Common myeloid progenitor, CD34-positive (primary cell): ENCODE measurements around the gene RANBP3.

ENCODE experiments used
- CTCF ChIA-PET: fragments of 350-600 bp; sonication (Branson Sonifier 250); formaldehyde crosslinking; loops from one replicate; lab custom pipeline; 2021; ENCODE audit warnings: antibody characterized with exemption; lab: Charles Lee
- POLR2A ChIA-PET: fragments of 350-600 bp; sonication (Branson Sonifier 250); formaldehyde crosslinking; loops from one replicate; lab custom pipeline; 2021; ENCODE audit warnings: antibody characterized with exemption; lab: Charles Lee
- DNase-seq, 3 donors: peaks; one replicate each; pipeline versions ENCODE4 v3.0.0 to v3.0.0-alpha.2; 2013
- H3K27ac ChIP-seq, 2 experiments: 1 replicate in 1 of 2; 2 replicates in 1 of 2; pipeline ENCODE4 v1.7.0; 2013; ENCODE audit warnings: inconsistent platforms in 2 of 2, low read length in 2 of 2, mild to moderate bottlenecking in 2 of 2, low read depth in 1 of 2, moderate library complexity in 1 of 2; ENCODE audit not compliant: severe bottlenecking in 2 of 2, insufficient read depth in 1 of 2, poor library complexity in 1 of 2
- H3K27me3 ChIP-seq, 5 experiments: replicated peaks in 2 of 5; 1 replicate in 3 of 5; 2 replicates in 2 of 5; pipeline versions ENCODE4 v1.6.1 to v1.7.0; 2013; ENCODE audit warnings: low read length in 4 of 5, mild to moderate bottlenecking in 2 of 5, moderate library complexity in 2 of 5, inconsistent platforms in 1 of 5; ENCODE audit not compliant: insufficient read depth in 5 of 5, control insufficient read depth in 4 of 5
- H3K36me3 ChIP-seq, 4 experiments: 1 replicate in 2 of 4; 2 replicates in 2 of 4; pipeline versions ENCODE4 v1.6.1 to v1.7.0; 2013; ENCODE audit warnings: low read length in 3 of 4, control low read depth in 1 of 4, mild to moderate bottlenecking in 1 of 4; ENCODE audit not compliant: control insufficient read depth in 4 of 4, insufficient read depth in 4 of 4
- H3K4me1 ChIP-seq, 4 experiments: 1 replicate in 3 of 4; 2 replicates in 1 of 4; pipeline versions ENCODE4 v1.6.1 to v1.7.1; 2013; ENCODE audit warnings: low read length in 3 of 4, mild to moderate bottlenecking in 3 of 4, control low read depth in 1 of 4, inconsistent platforms in 1 of 4, moderate library complexity in 1 of 4; ENCODE audit not compliant: control insufficient read depth in 4 of 4, insufficient read depth in 4 of 4; ENCODE audit errors: control extremely low read depth in 1 of 4
- H3K4me3 ChIP-seq, 7 experiments: 1 replicate in 4 of 7; 2 replicates in 3 of 7; pipeline versions ENCODE4 v1.5.1 to v1.7.0; 2013; ENCODE audit warnings: mild to moderate bottlenecking in 7 of 7, low read length in 6 of 7, moderate library complexity in 6 of 7, inconsistent platforms in 2 of 7, low read depth in 2 of 7, control low read depth in 1 of 7; ENCODE audit not compliant: insufficient read depth in 4 of 7, control insufficient read depth in 1 of 7; ENCODE audit errors: extremely low read depth in 1 of 7
- H3K9me3 ChIP-seq, 5 experiments: 1 replicate in 4 of 5; 2 replicates in 1 of 5; pipeline versions ENCODE4 v1.6.1 to v1.7.1; 2013; ENCODE audit warnings: low read length in 4 of 5, mild to moderate bottlenecking in 2 of 5, inconsistent platforms in 1 of 5, low read depth in 1 of 5, moderate library complexity in 1 of 5; ENCODE audit not compliant: control insufficient read depth in 4 of 5, insufficient read depth in 2 of 5; ENCODE audit errors: control extremely low read depth in 1 of 5
- WGBS: methylation state at CpG from one replicate; pipeline ENCODE4 v1.1.5; 2013; ENCODE audit not compliant: insufficient coverage; 5-methylcytosine and 5-hydroxymethylcytosine counted together

RANBP3 gene

DNA sequence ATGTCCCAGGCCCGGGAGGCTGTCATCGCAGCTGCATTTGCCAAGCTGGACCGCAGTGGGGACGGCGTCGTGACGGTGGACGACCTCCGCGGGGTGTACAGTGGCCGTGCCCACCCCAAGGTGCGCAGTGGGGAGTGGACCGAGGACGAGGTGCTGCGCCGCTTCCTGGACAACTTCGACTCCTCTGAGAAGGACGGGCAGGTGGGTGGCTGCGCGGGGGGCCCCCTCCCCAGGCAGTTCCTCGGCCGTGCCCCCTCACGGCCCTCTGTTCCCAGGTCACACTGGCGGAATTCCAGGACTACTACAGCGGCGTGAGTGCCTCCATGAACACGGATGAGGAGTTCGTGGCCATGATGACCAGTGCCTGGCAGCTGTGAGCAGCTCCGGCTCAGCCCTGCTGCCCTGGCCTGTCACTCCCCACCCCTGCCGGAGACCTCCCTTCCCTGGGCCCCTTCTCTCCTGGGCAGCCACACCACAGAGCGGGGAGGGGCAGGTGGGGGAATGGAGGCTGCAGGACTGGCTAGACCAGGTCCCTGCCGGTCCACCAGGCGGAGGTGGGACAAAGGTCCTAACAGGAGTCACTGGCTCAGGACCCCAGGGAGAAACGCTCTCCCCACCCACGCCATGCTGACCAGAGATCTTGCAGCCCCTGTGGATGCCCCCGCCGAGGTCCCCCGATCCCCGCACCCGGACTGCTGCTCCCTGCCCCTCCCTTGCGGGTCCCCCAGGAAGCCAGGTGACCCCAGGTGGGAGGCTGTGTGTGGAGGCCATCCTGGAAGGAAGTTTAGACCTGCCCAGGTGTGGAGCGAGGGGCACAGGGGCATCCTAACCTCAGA lies 62.8 kb downstream of the RANBP3 start:
- Histone ChIP-seq H3K36me3 (peaks cover 8 to 58% (median 48%) of the 10 kb centered on the region in 4 experiments), H3K4me3 (no peak overlapping the region), H3K4me1 (no peaks in the 10 kb centered on the region), H3K27me3 (no peaks in the 10 kb centered on the region), H3K27ac (no peak overlapping the region), H3K9me3 (no peaks in the 10 kb centered on the region)
- WGBS: 96% methylated on average over 23 of the region's 42 CpGs
- CTCF ChIA-PET: no interaction called here
- POLR2A ChIA-PET: no interaction called here
- DNase-seq: no peak

DNA sequence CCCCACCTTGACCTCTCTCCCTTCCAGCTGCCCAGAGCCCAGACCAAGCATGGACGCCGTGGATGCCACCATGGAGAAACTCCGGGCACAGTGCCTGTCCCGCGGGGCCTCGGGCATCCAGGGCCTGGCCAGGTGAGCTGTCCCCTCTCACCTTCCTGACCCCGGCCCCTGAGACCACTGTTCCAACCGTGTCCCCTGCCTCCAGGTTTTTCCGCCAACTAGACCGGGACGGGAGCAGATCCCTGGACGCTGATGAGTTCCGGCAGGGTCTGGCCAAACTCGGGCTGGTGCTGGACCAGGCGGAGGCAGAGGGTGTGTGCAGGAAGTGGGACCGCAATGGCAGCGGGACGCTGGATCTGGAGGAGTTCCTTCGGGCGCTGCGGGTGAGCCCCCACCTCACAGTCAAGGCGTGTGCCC lies 63.6 kb downstream of the RANBP3 start:
- ChIA-PET CTCF (interaction anchor here (0.6 kb wide), 1 partner anchor 243 kb away, joined by 3 read pairs; no protein-coding TSS in a partner anchor), POLR2A (no interaction called here)
- Histone ChIP-seq H3K36me3 (peaks cover 8 to 58% (median 48%) of the 10 kb centered on the region in 4 experiments), H3K9me3 (no peaks in the 10 kb centered on the region), H3K4me3 (no peak overlapping the region), H3K4me1 (no peaks in the 10 kb centered on the region), H3K27ac (no peak overlapping the region), H3K27me3 (no peaks in the 10 kb centered on the region)
- 95% methylated on average over 19 of the region's 22 CpGs for WGBS
- no peak for DNase-seq

DNA sequence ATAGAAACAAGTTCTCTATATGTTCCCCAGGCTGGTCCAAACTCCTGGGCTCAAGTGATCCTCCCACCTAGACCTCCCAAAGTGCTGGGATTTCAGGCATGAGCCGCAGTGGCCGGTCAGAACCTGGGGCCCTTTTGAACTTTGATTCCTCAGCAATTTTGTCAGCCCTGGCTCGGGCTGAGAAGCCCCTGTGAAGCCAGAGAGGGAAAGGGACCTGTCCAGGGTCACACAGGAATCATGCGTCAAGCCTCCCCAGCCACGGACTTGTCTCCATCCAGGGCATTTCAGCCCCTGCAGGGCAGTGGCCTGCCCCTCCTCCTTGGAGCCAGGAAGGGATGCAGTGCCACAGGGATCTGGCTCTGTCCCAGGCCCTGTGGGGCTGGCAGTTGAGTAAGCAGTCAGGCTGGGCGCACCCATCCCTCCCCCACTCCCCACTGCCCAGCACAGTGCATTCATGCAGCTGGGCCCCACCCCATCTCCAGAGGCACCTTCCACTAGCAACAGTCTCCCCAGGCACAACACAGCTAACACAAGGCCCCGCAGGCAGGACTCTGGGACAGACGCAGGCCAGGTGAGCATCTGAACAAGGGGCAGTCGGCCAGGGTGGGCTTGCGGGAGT lies 64.1 kb downstream of the RANBP3 start, which contains the start of gene CAPS:
CAPS (plus strand) TSS at position 516 of the 619 bp plus-strand sequence. CDS start 153 bp downstream, outside the sequence.
- Histone ChIP-seq H3K4me1 (no peaks in the 10 kb centered on the region), H3K9me3 (no peaks in the 10 kb centered on the region), H3K4me3 (no peak within 1 kb of the TSS), H3K27ac (no peak within 1 kb of the TSS), H3K27me3 (no peaks in the 10 kb centered on the region), H3K36me3 (peaks cover 10 to 58% (median 44%) of the 10 kb centered on the region in 4 experiments)
- POLR2A ChIA-PET: no interaction called here
- no peak for DNase-seq
- CTCF ChIA-PET: interaction anchor here (0.6 kb wide), 1 partner anchor 243 kb away, joined by 3 read pairs; no protein-coding TSS in a partner anchor
- 97% methylated on average over 9 of the region's 10 CpGs for WGBS

DNA sequence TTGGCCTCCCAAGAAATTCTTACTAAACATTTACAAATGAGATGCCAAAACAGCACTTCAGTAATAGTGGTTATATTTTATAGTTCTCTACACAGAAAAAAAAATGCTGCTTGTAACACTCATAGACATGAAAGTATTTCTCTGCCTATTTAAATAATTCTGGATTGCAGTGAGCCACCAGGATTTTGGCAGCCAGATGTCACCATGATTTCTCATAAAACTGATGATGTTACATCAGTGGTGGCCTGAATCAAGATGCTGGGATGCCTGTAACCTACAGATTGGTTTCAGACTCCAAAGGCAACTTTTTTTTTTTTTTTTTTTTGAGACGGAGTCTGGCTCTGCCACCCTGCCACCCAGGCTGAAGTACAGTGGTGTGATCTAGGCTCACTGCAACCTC lies 66.6 kb downstream of the RANBP3 start:
- no peaks in the 10 kb centered on the region for H3K9me3 ChIP-seq
- DNase-seq: no peak
- CTCF ChIA-PET: no interaction called here
- WGBS: 100% methylated on average over 1 of the region's 1 CpG
- H3K36me3 ChIP-seq: peaks cover 6 to 38% (median 24%) of the 10 kb centered on the region in 4 experiments
- no peaks in the 10 kb centered on the region for H3K4me1 ChIP-seq
- no peak overlapping the region for H3K4me3 ChIP-seq
- H3K27ac ChIP-seq: no peak overlapping the region
- no peaks in the 10 kb centered on the region for H3K27me3 ChIP-seq
- POLR2A ChIA-PET: no interaction called here

DNA sequence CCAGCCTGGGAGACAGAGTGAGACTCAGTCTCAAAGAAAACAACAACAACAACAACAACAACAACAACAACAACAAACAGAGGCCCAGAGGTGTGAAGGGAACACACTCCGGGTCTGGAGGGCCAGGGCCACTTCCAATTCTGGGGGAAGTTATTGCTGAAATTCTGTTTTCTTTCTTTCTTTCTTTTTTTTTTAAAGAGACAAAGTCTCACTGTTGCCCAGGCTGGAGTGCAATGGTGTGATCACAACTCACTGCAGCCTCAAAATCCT lies 67.4 kb downstream of the RANBP3 start:
- Histone ChIP-seq H3K4me3 (no peak overlapping the region), H3K36me3 (peaks cover 6 to 30% (median 17%) of the 10 kb centered on the region in 4 experiments), H3K9me3 (no peaks in the 10 kb centered on the region), H3K27me3 (no peaks in the 10 kb centered on the region), H3K4me1 (peaks cover 0 to 1% (median 0%) of the 10 kb centered on the region in 4 experiments), H3K27ac (no peak overlapping the region)
- no peak for DNase-seq
- ChIA-PET POLR2A (no interaction called here), CTCF (no interaction called here)
- no CpG with 5 or more reads among the region's 1 CpG for WGBS

DNA sequence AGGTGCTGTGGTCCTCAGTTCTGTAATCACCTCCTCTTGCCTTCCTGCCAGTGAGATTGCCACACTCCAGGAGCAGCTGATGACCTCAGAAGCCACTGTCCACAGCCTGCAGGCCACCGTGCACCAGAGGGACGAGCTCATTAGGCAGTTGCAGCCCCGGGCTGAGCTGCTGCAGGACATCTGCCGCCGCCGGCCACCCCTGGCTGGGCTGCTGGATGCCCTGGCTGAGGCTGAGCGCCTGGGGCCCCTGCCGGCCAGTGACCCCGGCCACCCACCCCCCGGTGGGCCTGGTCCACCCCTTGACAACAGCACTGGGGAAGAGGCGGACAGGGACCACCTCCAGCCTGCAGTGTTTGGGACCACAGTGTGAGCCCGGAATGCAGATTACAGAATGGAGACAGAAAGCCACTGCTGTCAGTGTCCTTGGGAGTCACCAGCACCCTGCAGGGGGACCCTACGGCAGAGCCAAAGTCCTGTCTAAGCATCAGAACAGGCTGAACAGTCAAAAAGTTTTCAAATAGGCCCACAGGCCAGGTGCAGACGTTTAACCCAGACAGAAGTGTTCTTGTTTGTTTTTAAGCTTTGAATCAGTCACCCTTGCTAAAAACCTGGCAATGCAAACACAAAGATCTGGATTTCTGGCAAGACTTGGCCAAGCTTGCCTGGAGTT lies 69.0 kb downstream of the RANBP3 start:
- Histone ChIP-seq H3K27me3 (no peaks in the 10 kb centered on the region), H3K9me3 (no peaks in the 10 kb centered on the region), H3K27ac (no peak overlapping the region), H3K4me3 (no peak overlapping the region), H3K4me1 (peaks cover 0 to 10% (median 5%) of the 10 kb centered on the region in 4 experiments), H3K36me3 (peaks cover 2 to 16% (median 11%) of the 10 kb centered on the region in 4 experiments)
- DNase-seq: no peak
- WGBS: 94% methylated on average over 14 of the region's 14 CpGs
- ChIA-PET POLR2A (no interaction called here), CTCF (interaction anchor here (1.5 kb wide), 1 partner anchor 105 kb away, joined by 3 read pairs; no protein-coding TSS in a partner anchor)
